PFSK-1 (cell line): ENCODE data around the gene PPIH.

Experiments
- POLR2AphosphoS5 ChIP-seq: IDR thresholded peaks from 2 replicates; pipeline ENCODE4 v1.6.1; 2012; ENCODE audit warnings: low read depth, mild to moderate bottlenecking, control low read depth, low read length, moderate library complexity
- SIN3A ChIP-seq: IDR thresholded peaks from 2 replicates; pipeline ENCODE4 v1.6.1; 2012; ENCODE audit warnings: mild to moderate bottlenecking, low read length, moderate library complexity, borderline replicate concordance; ENCODE audit not compliant: insufficient read depth
- TAF1 ChIP-seq: IDR thresholded peaks from 2 replicates; pipeline ENCODE4 v1.6.1; 2012; ENCODE audit warnings: low read length, control low read depth, borderline replicate concordance; ENCODE audit not compliant: insufficient read depth

- no peak for TF ChIP-seq POLR2AphosphoS5
- no peak for TF ChIP-seq TAF1
- no peak for TF ChIP-seq SIN3A
Observed at GRCh38 chr1:42618866-42619265, 39.4 kb upstream of the PPIH start.
